ENCODE measurements around the gene CCDC127.

The CCDC127 gene

GRCh38 chr5:189486-189885 is 28.5 kb downstream of the CCDC127 start:
- no peak for DNase-seq (ENCODE audit: low read depth)

- DNase-seq (ENCODE audit: low read depth), result peak; percentile 79
These were observed 29.2 kb downstream of the CCDC127 start for GRCh38 chr5:188488-189481.

GRCh38 chr5:187617-188451 is 30.1 kb downstream of the CCDC127 start:
- no peak for DNase-seq (ENCODE audit: low read depth)

GRCh38 chr5:187042-187431 is 30.9 kb downstream of the CCDC127 start:
- no peak for DNase-seq (ENCODE audit: low read depth)

GRCh38 chr5:186091-187041 is 31.6 kb downstream of the CCDC127 start:
- no peak for DNase-seq (ENCODE audit: low read depth)

GRCh38 chr5:185095-186070 is 32.6 kb downstream of the CCDC127 start:
- no peak for DNase-seq (ENCODE audit: low read depth)

GRCh38 chr5:184471-184870 is 33.5 kb downstream of the CCDC127 start:
- DNase-seq (ENCODE audit: low read depth), result no peak

- DNase-seq (ENCODE audit: low read depth), result no peak
These were observed 35.8 kb downstream of the CCDC127 start for GRCh38 chr5:182126-182525.

- no peak for DNase-seq (ENCODE audit: low read depth)
These were observed 36.4 kb downstream of the CCDC127 start for GRCh38 chr5:181566-181965.

GRCh38 chr5:181160-181559 is 36.8 kb downstream of the CCDC127 start:
- DNase-seq (ENCODE audit: low read depth), result no peak

GRCh38 chr5:180286-180918 is 37.6 kb downstream of the CCDC127 start:
- DNase-seq (ENCODE audit: low read depth), result no peak

- DNase-seq (ENCODE audit: low read depth), result no peak
These were observed 38.6 kb downstream of the CCDC127 start for GRCh38 chr5:179401-179800.

- no peak for DNase-seq (ENCODE audit: low read depth)
These were observed 39.8 kb downstream of the CCDC127 start for GRCh38 chr5:178110-178509.

- DNase-seq (ENCODE audit: low read depth), result no peak
These were observed 41.6 kb downstream of the CCDC127 start for GRCh38 chr5:176296-176823.

- DNase-seq (ENCODE audit: low read depth), result no peak
These were observed 43.0 kb downstream of the CCDC127 start for GRCh38 chr5:174876-175465.

GRCh38 chr5:174291-174600 is 43.7 kb downstream of the CCDC127 start:
- DNase-seq (ENCODE audit: low read depth), result no peak

GRCh38 chr5:173392-174290 is 44.3 kb downstream of the CCDC127 start:
- DNase-seq (ENCODE audit: low read depth), result no peak

GRCh38 chr5:172841-173251 is 45.1 kb downstream of the CCDC127 start:
- no peak for DNase-seq (ENCODE audit: low read depth)
